Measurements from ENCODE around the gene RALGAPB.

The RALGAPB gene

DNA sequence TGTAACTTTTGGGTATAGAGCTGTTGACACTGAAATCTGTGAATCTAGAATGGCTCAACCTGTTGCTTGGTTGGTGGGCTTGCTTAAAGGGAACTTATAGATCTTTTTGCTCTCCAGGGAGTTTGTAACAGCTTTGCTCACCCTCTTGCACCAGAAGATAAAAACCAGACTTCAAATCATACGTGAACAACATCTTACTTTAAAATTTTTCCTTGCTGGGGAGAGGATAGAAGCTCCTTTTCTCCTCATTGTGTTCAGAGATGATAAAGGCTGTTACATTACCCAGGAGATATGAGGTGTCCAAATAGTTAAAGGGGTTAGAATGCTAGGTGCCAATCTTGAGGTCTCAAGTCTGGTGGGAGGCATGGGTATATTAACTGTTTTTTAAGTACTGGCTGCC, 46.8 kb downstream of the RALGAPB start:
- Histone ChIP-seq H3K36me3 (peaks cover 28 to 62% (median 45%) of the 10 kb centered on the region in 3 donors), H3K9me3 (no peaks in the 10 kb centered on the region), H3K4me1 (peaks cover 0 to 2% (median 0%) of the 10 kb centered on the region in 4 donors), H3K4me3 (no peak overlapping the region), H3K27ac (no peak overlapping the region), H3K27me3 (no peaks in the 10 kb centered on the region)
- intact Hi-C loops (cut with DNase I; ENCODE audit: low total_unique reads) = no loop called here
- no peak for DNase-seq
- TF ChIP-seq, protein P1, sequence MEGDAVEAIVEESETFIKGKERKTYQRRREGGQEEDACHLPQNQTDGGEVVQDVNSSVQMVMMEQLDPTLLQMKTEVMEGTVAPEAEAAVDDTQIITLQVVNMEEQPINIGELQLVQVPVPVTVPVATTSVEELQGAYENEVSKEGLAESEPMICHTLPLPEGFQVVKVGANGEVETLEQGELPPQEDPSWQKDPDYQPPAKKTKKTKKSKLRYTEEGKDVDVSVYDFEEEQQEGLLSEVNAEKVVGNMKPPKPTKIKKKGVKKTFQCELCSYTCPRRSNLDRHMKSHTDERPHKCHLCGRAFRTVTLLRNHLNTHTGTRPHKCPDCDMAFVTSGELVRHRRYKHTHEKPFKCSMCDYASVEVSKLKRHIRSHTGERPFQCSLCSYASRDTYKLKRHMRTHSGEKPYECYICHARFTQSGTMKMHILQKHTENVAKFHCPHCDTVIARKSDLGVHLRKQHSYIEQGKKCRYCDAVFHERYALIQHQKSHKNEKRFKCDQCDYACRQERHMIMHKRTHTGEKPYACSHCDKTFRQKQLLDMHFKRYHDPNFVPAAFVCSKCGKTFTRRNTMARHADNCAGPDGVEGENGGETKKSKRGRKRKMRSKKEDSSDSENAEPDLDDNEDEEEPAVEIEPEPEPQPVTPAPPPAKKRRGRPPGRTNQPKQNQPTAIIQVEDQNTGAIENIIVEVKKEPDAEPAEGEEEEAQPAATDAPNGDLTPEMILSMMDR (IDR thresholded peaks at IDR 0.05) = no peak

DNA sequence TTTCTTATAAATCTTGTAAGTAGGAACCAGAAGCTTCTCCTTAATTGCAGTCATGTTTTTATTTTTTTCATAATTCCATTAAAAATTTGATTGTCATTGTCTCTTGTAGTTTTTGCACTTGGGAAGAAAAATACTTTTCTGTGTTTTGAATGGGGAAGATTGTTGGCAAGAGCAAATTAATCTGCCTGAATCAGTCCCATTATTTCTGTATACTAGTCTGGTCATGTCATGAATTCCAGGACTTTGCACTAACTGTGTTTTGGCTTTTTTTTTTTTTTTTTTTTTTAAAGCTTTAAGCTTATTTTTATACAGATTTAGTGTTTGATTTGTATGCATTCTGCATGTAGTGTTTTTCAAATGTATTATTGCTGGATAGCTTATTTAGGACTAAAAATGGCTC, 47.6 kb downstream of the RALGAPB start:
- no peaks in the 10 kb centered on the region for H3K4me1 ChIP-seq
- TF ChIP-seq, protein P1 (IDR thresholded peaks at IDR 0.05) = no peak
- H3K4me3 ChIP-seq = no peak overlapping the region
- no peak overlapping the region for H3K27ac ChIP-seq
- H3K9me3 ChIP-seq = no peaks in the 10 kb centered on the region
- no peak for DNase-seq
- H3K27me3 ChIP-seq = no peaks in the 10 kb centered on the region
- intact Hi-C loops (cut with DNase I; ENCODE audit: low total_unique reads) = no loop called here
- peaks cover 37 to 70% (median 53%) of the 10 kb centered on the region in 3 donors for H3K36me3 ChIP-seq

DNA sequence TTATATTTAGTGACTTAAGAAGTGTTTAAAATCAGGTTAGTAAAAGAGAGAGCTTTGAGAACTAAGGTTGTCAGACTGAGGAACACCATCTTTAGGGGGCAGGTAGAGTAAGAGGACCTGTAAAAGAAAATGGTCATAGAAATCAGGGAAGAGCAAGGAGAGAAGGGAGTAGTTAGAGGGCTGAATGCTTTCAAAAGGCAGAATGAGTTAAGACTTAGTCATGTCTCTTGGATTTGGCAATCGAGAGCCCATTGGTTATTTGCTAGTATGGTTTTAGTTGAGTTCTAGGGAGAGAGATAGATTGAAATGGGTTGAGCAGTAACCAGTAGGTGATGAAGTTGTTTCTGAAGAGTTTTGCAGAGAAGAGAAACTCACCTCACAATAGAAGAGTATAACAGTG, 51.1 kb downstream of the RALGAPB start:
- Histone ChIP-seq H3K9me3 (no peaks in the 10 kb centered on the region), H3K27ac (no peak overlapping the region), H3K4me1 (no peaks in the 10 kb centered on the region), H3K4me3 (no peak overlapping the region), H3K36me3 (peaks cover 34 to 80% (median 59%) of the 10 kb centered on the region in 3 donors), H3K27me3 (no peaks in the 10 kb centered on the region)
- no peak for DNase-seq
- intact Hi-C loops (cut with DNase I; ENCODE audit: low total_unique reads) = no loop called here
- TF ChIP-seq, protein P1 (IDR thresholded peaks at IDR 0.05) = no peak

DNA sequence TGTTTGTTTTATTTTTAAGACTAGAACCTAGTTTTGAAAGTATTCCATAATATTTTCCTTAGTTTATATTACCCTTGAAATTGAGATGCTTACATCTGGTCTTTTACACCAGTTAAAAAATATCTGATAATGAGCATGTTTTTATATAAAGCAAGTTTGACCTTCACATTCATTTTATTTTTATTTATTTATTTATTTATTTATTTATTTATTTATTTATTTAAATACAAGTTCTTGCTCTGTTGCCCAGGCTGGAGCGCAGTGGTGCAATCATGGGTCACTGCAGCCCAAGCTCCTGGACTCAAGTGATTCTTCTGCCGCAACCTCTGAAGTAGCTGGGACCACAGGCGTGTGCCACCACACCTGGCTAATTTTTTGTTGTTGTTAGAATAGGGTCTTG, 55.5 kb downstream of the RALGAPB start:
- H3K27ac ChIP-seq = no peak overlapping the region
- TF ChIP-seq, protein P1 (IDR thresholded peaks at IDR 0.05) = no peak
- no peak overlapping the region for H3K4me3 ChIP-seq
- H3K9me3 ChIP-seq = no peaks in the 10 kb centered on the region
- intact Hi-C loops (cut with DNase I; ENCODE audit: low total_unique reads) = no loop called here
- DNase-seq = no peak
- H3K27me3 ChIP-seq = no peaks in the 10 kb centered on the region
- no peaks in the 10 kb centered on the region for H3K4me1 ChIP-seq
- H3K36me3 ChIP-seq = peaks cover 40 to 91% (median 77%) of the 10 kb centered on the region in 3 donors

DNA sequence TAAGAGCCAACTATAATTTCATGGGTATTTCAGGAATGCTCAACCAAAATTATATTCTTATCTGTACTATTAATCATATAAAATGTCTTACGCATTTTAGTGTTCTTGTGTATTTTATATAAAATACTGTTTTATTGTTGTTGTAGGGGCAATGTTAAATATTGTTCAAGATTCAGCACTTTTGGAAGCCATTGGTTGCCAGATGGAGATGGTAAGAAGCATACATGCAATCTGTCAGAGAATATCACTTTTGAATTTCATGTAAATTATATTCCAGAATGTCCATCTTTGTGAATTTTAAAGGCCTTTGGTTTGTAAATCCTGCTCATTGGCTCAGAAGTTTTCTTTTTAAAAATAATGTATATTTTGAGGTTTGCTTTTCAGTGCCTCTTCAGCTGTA, 58.4 kb downstream of the RALGAPB start:
- no peaks in the 10 kb centered on the region for H3K27me3 ChIP-seq
- TF ChIP-seq, protein P1 (IDR thresholded peaks at IDR 0.05) = no peak
- H3K9me3 ChIP-seq = no peaks in the 10 kb centered on the region
- intact Hi-C loops (cut with DNase I; ENCODE audit: low total_unique reads) = no loop called here
- no peak for DNase-seq
- no peaks in the 10 kb centered on the region for H3K4me1 ChIP-seq
- no peak overlapping the region for H3K4me3 ChIP-seq
- H3K36me3 ChIP-seq = peaks cover 44 to 91% (median 85%) of the 10 kb centered on the region in 3 donors
- H3K27ac ChIP-seq = no peak overlapping the region

DNA sequence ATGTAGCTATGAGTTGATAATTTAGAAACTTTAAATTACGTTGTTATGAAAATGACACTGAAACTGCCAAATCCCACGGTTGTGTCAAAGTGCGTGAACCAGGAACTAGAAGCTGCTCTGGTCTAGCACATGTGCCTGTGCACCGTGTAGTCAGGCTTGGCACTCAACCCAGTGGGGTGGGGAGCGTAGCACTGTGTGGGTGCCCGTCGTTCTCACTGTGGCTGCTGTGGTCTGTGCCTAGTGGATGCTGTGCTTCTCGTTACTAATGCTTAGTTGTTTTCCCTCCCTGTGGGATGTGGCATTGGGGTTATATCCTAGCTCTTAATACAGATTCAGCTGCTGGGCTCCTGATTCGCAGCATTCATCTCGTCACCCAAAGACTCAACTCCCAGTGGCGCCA, 62.1 kb downstream of the RALGAPB start:
- Histone ChIP-seq H3K27me3 (no peaks in the 10 kb centered on the region), H3K36me3 (peaks cover 67 to 93% (median 92%) of the 10 kb centered on the region in 3 donors), H3K4me1 (no peaks in the 10 kb centered on the region), H3K27ac (no peak overlapping the region), H3K9me3 (no peaks in the 10 kb centered on the region), H3K4me3 (no peak overlapping the region)
- no peak for DNase-seq
- TF ChIP-seq, protein P1 (IDR thresholded peaks at IDR 0.05) = no peak
- intact Hi-C loops (cut with DNase I; ENCODE audit: low total_unique reads) = no loop called here
